NCI-H524 treated with DMSO at 0.1 percent for 48 hours (cell line): ENCODE measurements around the gene UCN.

Experiments
- DNase-seq: peaks from one replicate; lab custom pipeline; 2025; lab: John Stamatoyannopoulos, UW

Gene UCN

DNA sequence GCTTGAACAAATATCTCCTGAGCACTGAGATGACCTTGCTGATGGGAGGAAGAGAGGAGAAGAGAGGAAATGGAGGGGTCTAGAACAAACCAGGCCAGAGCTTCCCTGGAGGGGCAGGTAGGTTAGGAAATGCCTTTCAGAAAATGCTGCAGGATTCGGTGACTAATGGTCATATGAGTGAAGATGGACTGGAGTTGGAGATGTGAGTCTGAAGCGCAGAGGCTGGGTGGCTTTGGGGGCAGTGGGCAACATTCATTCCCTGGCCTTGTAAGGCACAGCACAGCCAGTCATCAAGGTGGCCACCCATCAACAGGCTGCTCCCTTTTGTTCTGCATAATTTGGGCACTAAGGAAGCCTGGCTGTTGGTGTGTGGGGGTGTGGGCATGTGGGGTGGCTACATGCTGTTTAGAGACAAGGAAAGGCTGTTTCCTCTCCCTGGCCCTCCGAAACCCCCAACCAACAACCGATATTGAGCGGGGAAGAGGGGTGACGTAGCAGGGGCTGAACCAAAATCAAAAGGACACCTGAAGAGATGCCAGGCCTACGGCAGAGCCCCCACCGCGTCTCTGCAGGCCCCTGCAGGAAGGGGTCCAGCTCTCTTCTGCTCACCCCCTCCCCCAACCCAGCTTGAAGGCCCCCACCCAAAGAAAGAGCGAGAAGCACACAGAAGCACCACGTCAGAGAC is 46.9 kb downstream of the UCN start:
- no peak for DNase-seq

- DNase-seq, result no peak
Observed at GRCh38 chr2:27258051-27258450, 50.2 kb downstream of the UCN start.
